OCI-LY3 (cell line): Measurements from ENCODE around the gene TMCO6.
A peak's percentile ranks its signal among the peaks of the same experiment; 100 is the strongest.
"Not testable (repeated sequence)": the region's sequence is repeated elsewhere in the genome, so short reads cannot be mapped to it uniquely, and the experiment has no call there.

ENCODE experiments used
- H2AFZ ChIP-seq: fragments of 200-600, 300-600 bp; shearing (Covaris generic); 2 replicates; pipeline ENCODE4 v1.6.0; 2014; ENCODE audit warnings: antibody characterized with exemption, low read depth, low read length
- H3K27ac ChIP-seq: fragments of 200-600, 300-600 bp; sonication (generic); 2 replicates; pipeline ENCODE4 v1.5.1; 2014; ENCODE audit warnings: mild to moderate bottlenecking, low read length, moderate library complexity, mixed read lengths
- H3K27me3 ChIP-seq: fragments of 200-600, 300-600 bp; sonication (generic); 2 replicates; pipeline ENCODE4 v1.6.1; 2014; ENCODE audit warnings: low read depth, low read length, mixed read lengths
- H3K36me3 ChIP-seq: fragments of 200-600, 300-600 bp; sonication (generic); replicated peaks from 2 replicates; pipeline ENCODE3; 2014; ENCODE audit warnings: low read depth, low read length, mixed read lengths
- H3K4me1 ChIP-seq: fragments of 300-600, 200-600 bp; sonication (generic); 2 replicates; pipeline ENCODE4 v1.6.1; 2014; ENCODE audit warnings: low read length, mixed read lengths
- H3K4me2 ChIP-seq: fragments of 200-600, 300-600 bp; sonication (generic); 2 replicates; pipeline ENCODE4 v1.6.1; 2014; ENCODE audit warnings: low read length, mixed read lengths
- H3K4me3 ChIP-seq: fragments of 300-600, 200-600 bp; sonication (generic); 2 replicates; pipeline ENCODE4 v1.5.1; 2014; ENCODE audit warnings: antibody characterized with exemption, mild to moderate bottlenecking, low read length, moderate library complexity
- H3K79me2 ChIP-seq: fragments of 300-600, 200-600 bp; shearing (Covaris generic); 2 replicates; pipeline ENCODE4 v1.6.1; 2014; ENCODE audit warnings: mild to moderate bottlenecking, low read length, mixed read lengths
- H3K9ac ChIP-seq: fragments of 300-600, 200-600 bp; shearing (Covaris generic); 2 replicates; pipeline ENCODE4 v1.6.0; 2014; ENCODE audit warnings: mild to moderate bottlenecking, low read length, moderate library complexity
- H3K9me3 ChIP-seq: fragments of 200-600, 300-600 bp; shearing (Covaris generic); 2 replicates; pipeline ENCODE4 v1.6.1; 2014; ENCODE audit warnings: low read length, mixed read lengths; ENCODE audit not compliant: insufficient read depth
- H4K20me1 ChIP-seq: fragments of 200-600, 300-600 bp; sonication (generic); 2 replicates; pipeline ENCODE4 v1.6.1; 2016; ENCODE audit warnings: low read length, mixed read lengths; ENCODE audit not compliant: insufficient read depth
- CTCF ChIP-seq: fragments of 200-600, 300-600 bp; sonication (generic); IDR thresholded peaks from 2 replicates; pipeline ENCODE4 v1.5.1; 2014; ENCODE audit warnings: antibody characterized with exemption, low read length, low read depth
- EZH2phosphoT487 ChIP-seq: fragments of 200-600 bp; shearing (Covaris generic); IDR thresholded peaks from 2 replicates; pipeline ENCODE4 v1.6.1; 2018; ENCODE audit warnings: antibody characterized with exemption, mixed run types, low read depth

Gene TMCO6

DNA sequence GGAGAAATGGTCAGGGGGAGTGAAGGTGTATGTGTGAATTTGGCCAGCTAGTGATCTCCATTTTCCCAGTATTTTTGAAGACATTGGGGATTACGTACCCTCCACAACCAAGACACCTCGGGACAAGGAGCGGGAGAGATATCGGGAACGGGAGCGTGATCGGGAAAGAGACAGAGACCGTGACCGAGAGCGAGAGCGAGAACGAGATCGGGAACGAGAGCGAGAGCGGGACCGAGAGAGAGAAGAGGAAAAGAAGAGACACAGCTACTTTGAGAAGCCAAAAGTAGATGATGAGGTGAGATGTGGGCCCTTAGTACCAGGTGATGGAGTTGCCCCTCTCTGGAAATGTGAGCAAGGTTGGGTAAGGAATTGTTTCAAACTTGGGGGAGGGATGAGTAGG lies 19.6 kb downstream of the TMCO6 start:
- Histone ChIP-seq H3K79me2 (no peaks in the 10 kb centered on the region), H2AFZ (no peak overlapping the region), H4K20me1 (no peaks in the 10 kb centered on the region), H3K36me3 (peaks cover 8% of the 10 kb centered on the region), H3K27ac (no peak overlapping the region), H3K9me3 (no peaks in the 10 kb centered on the region), H3K9ac (no peak overlapping the region), H3K4me2 (no peak overlapping the region), H3K27me3 (no peaks in the 10 kb centered on the region), H3K4me3 (no peak overlapping the region), H3K4me1 (no peaks in the 10 kb centered on the region)
- TF ChIP-seq EZH2phosphoT487 (no peak), CTCF (no peak)

- H3K9ac ChIP-seq, H3K27ac ChIP-seq, H3K9me3 ChIP-seq, H3K4me2 ChIP-seq, H3K4me1 ChIP-seq, H2AFZ ChIP-seq, H3K79me2 ChIP-seq, H4K20me1 ChIP-seq, H3K27me3 ChIP-seq, H3K4me3 ChIP-seq, H3K36me3 ChIP-seq: not testable (repeated sequence)
These were observed 21.1 kb downstream of the TMCO6 start for GRCh38 chr5:140660371-140660770.

- Histone ChIP-seq H3K27ac (no peak overlapping the region), H2AFZ (peak overlapping the region; percentile 88; the same call in 1 of the 2 replicates)
These were observed 24.7 kb downstream of the TMCO6 start for GRCh38 chr5:140664030-140664358.

DNA sequence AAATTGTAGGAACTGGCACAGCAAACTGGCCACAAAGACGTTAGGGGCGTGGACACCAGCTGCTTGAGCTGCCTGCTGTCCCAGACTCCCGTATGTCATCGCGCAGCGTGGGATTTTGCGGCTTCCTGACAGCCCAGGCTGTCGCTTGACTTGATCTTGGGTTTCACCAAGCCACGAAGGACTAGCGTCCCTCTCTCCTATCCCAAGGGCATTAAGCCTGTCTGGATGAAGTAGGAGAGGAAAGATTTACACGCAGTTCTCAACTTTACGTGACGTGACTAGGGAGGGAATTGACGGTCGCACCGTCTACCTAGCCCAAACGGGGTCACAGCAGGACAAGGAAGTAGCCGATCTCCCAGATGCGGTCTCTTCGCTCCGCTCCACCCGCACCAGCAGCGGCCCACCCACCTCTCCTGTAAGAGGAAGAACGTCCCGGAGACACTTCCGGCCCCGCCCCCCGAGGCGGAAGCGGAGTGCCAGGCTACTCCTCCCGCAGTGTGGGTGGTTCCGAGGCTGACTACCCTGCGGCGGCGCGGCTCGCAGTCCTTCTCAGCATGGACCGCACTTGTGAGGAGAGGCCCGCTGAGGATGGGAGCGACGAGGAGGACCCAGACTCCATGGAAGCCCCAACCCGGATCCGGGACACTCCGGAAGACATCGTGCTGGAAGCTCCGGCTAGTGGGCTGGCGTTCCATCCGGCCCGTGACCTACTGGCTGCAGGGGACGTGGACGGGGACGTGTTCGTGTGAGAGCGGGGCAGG lies 25.3 kb downstream of the TMCO6 start, which contains the start of gene WDR55:
TSS of gene WDR55 (plus strand) at position 546 of the 761 bp plus-strand sequence. CDS start at position 555, 9 bp downstream.
- Histone ChIP-seq H3K4me2 (peak within 1 kb of the TSS; percentile 76), H3K27ac (peak within 1 kb of the TSS; percentile 37), H3K27me3 (no peaks in the 10 kb centered on the region), H4K20me1 (no peaks in the 10 kb centered on the region), H3K4me3 (peak within 1 kb of the TSS; percentile 98), H3K9ac (peak within 1 kb of the TSS; percentile 90), H3K9me3 (no peaks in the 10 kb centered on the region), H3K36me3 (peaks cover 9% of the 10 kb centered on the region), H2AFZ (peak within 1 kb of the TSS; percentile 88), H3K79me2 (peaks cover 21% of the 10 kb centered on the region), H3K4me1 (peaks cover 4% of the 10 kb centered on the region; the same call in 1 of the 2 replicates)
- TF ChIP-seq CTCF (no peak), EZH2phosphoT487 (no peak)

More at GRCh38 chr5:140664030-140664358, 24.7 kb downstream of the TMCO6 start:
- no peaks in the 10 kb centered on the region for H3K27me3 ChIP-seq
- H3K36me3 ChIP-seq, result peaks cover 9% of the 10 kb centered on the region
- peak overlapping the region; percentile 98 for H3K4me3 ChIP-seq
- H3K79me2 ChIP-seq, result peaks cover 21% of the 10 kb centered on the region
- H3K4me2 ChIP-seq, result peak overlapping the region; percentile 76
- TF ChIP-seq CTCF (no peak), EZH2phosphoT487 (no peak)
- H3K9me3 ChIP-seq, result no peaks in the 10 kb centered on the region
- H3K9ac ChIP-seq, result peak overlapping the region; percentile 90; the same call in 1 of the 2 replicates
- no peaks in the 10 kb centered on the region for H4K20me1 ChIP-seq
- H3K4me1 ChIP-seq, result peaks cover 4% of the 10 kb centered on the region; the same call in 1 of the 2 replicates

- H3K79me2 ChIP-seq, H3K4me2 ChIP-seq, H3K27me3 ChIP-seq, H4K20me1 ChIP-seq, H3K9me3 ChIP-seq, H3K9ac ChIP-seq, H3K4me3 ChIP-seq, H3K27ac ChIP-seq, H3K36me3 ChIP-seq, H2AFZ ChIP-seq, H3K4me1 ChIP-seq: not testable (repeated sequence)
These were observed 31.8 kb downstream of the TMCO6 start for GRCh38 chr5:140671035-140671434.
